Measurements from ENCODE around the gene KRTAP5-5.
A peak's percentile ranks its signal among the peaks of the same experiment; 100 is the strongest.

KRTAP5-5 gene

GRCh38 chr11:1652026-1652425 lies 22.5 kb downstream of the KRTAP5-5 start:
- TF ChIP-seq CTCF (IDR thresholded peaks at IDR 0.05; ENCODE audit: low read depth, low read length) = no peak
- no peak for DNase-seq (ENCODE audit: low read depth)

GRCh38 chr11:1652442-1652770 lies 22.8 kb downstream of the KRTAP5-5 start:
- no peak for DNase-seq (ENCODE audit: low read depth)
- H3K4me3 ChIP-seq (ENCODE audit: low read depth, low read length) = no peak overlapping the region
- TF ChIP-seq, protein P1, sequence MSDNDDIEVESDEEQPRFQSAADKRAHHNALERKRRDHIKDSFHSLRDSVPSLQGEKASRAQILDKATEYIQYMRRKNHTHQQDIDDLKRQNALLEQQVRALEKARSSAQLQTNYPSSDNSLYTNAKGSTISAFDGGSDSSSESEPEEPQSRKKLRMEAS (IDR thresholded peaks at IDR 0.05; ENCODE audit: low read depth, low read length) = no peak
- TF ChIP-seq CTCF (IDR thresholded peaks at IDR 0.05; ENCODE audit: low read depth, low read length) (no peak), POLR2A (IDR thresholded peaks at IDR 0.05; ENCODE audit: extremely low read depth, insufficient read length) (no peak), MYC (IDR thresholded peaks at IDR 0.05; ENCODE audit: low read depth, low read length) (no peak)

More at GRCh38 chr11:1652026-1652425, 22.5 kb downstream of the KRTAP5-5 start:
- no peak overlapping the region for H3K4me3 ChIP-seq (ENCODE audit: low read depth, low read length)

GRCh38 chr11:1652771-1653540 lies 23.4 kb downstream of the KRTAP5-5 start:
- no peak for TF ChIP-seq MYC (IDR thresholded peaks at IDR 0.05; ENCODE audit: low read depth, low read length)
- TF ChIP-seq, protein P1 (IDR thresholded peaks at IDR 0.05; ENCODE audit: low read depth, low read length) = no peak
- TF ChIP-seq CTCF (IDR thresholded peaks at IDR 0.05; ENCODE audit: low read depth, low read length) = peak; percentile 88
- no peak overlapping the region for H3K4me3 ChIP-seq (ENCODE audit: low read depth, low read length)
- peak; percentile 56 for DNase-seq (ENCODE audit: low read depth)

- no peak for DNase-seq (ENCODE audit: low read depth)
- TF ChIP-seq MYC (IDR thresholded peaks at IDR 0.05; ENCODE audit: low read depth, low read length) = no peak
- no peak for TF ChIP-seq POLR2A (IDR thresholded peaks at IDR 0.05; ENCODE audit: extremely low read depth, insufficient read length)
- TF ChIP-seq CTCF (IDR thresholded peaks at IDR 0.05; ENCODE audit: low read depth, low read length) = no peak
- TF ChIP-seq, protein P1 (IDR thresholded peaks at IDR 0.05; ENCODE audit: low read depth, low read length) = no peak
- no peak overlapping the region for H3K4me3 ChIP-seq (ENCODE audit: low read depth, low read length)
Observed at GRCh38 chr11:1653541-1654387, 24.2 kb downstream of the KRTAP5-5 start.

GRCh38 chr11:1654388-1655167 lies 25.0 kb downstream of the KRTAP5-5 start:
- H3K4me3 ChIP-seq (ENCODE audit: low read depth, low read length) = no peak overlapping the region
- no peak for DNase-seq (ENCODE audit: low read depth)
- TF ChIP-seq, protein P1 (IDR thresholded peaks at IDR 0.05; ENCODE audit: low read depth, low read length) = no peak
- no peak for TF ChIP-seq POLR2A (IDR thresholded peaks at IDR 0.05; ENCODE audit: extremely low read depth, insufficient read length)
- no peak for TF ChIP-seq MYC (IDR thresholded peaks at IDR 0.05; ENCODE audit: low read depth, low read length)
- TF ChIP-seq CTCF (IDR thresholded peaks at IDR 0.05; ENCODE audit: low read depth, low read length) = no peak
